ENCODE measurements around the gene SCARF1. TPM values are rescaled to one million over a fixed set of nuclear protein-coding genes. Genes with fewer than 3 reads are reported as not detected.
A peak's percentile ranks its signal among the peaks of the same experiment; 100 is the strongest.
"Not testable (repeated sequence)": the region's sequence is repeated elsewhere in the genome, so short reads cannot be mapped to it uniquely, and the experiment has no call there.

SCARF1 gene
- 1 to 10 TPM; 2.7 to 3.2 TPM for total RNA-seq

GRCh38 chr17:1645207-1646171 is at the start of gene SCARF1:
TSS of gene SCARF1 (minus strand) at chr17:1645732. CDS start at chr17:1645697, 35 bp downstream.
- CTCF ChIA-PET: interaction anchor here (0.7 to 2.8 kb wide), 4 partner anchors 16 to 220 kb away, joined by 3 to 12 read pairs (median 4); partner anchors contain the start of gene SLC43A2
- no peak for DNase-seq
- no peaks in the 10 kb centered on the region for H3K9me3 Mint-ChIP-seq
- intact Hi-C loops (cut with micrococcal nuclease): loop anchor here (10.0 kb wide), 1 partner anchor 389 kb away; the partner anchor contains the start of gene DPH1
- POLR2A ChIA-PET: interaction anchor here (0.9 kb wide), 1 partner anchor 38 kb away, joined by 3 read pairs; no protein-coding TSS in a partner anchor
- H3K36me3 Mint-ChIP-seq: no peaks in the 10 kb centered on the region
- H3K27ac Mint-ChIP-seq: peak within 1 kb of the TSS; percentile 83
- H3K27me3 Mint-ChIP-seq: no peaks in the 10 kb centered on the region
- H3K4me1 Mint-ChIP-seq (ENCODE audit: low read depth): peaks cover 29% of the 10 kb centered on the region
- peak within 1 kb of the TSS; percentile 73 for H3K4me3 Mint-ChIP-seq

- no peak overlapping the region for H3K27ac Mint-ChIP-seq
- H3K36me3 Mint-ChIP-seq: no peaks in the 10 kb centered on the region
- H3K4me3 Mint-ChIP-seq: no peak overlapping the region
- intact Hi-C loops (cut with micrococcal nuclease): no loop called here
- peaks cover 1% of the 10 kb centered on the region for H3K27me3 Mint-ChIP-seq
- CTCF ChIA-PET: interaction anchor here (1.6 kb wide), 1 partner anchor 63 kb away, joined by 3 read pairs; no protein-coding TSS in a partner anchor
- no peaks in the 10 kb centered on the region for H3K4me1 Mint-ChIP-seq (ENCODE audit: low read depth)
- DNase-seq: no peak
- POLR2A ChIA-PET: no interaction called here
- H3K9me3 Mint-ChIP-seq: no peaks in the 10 kb centered on the region
Observed at GRCh38 chr17:1693339-1693738, 47.8 kb upstream of the SCARF1 start.

GRCh38 chr17:1690544-1691221 is 45.2 kb upstream of the SCARF1 start:
- ChIA-PET POLR2A (no interaction called here), CTCF (no interaction called here)
- no peak overlapping the region for H3K4me3 Mint-ChIP-seq
- no peaks in the 10 kb centered on the region for H3K36me3 Mint-ChIP-seq
- no peak for DNase-seq
- H3K9me3 Mint-ChIP-seq: no peaks in the 10 kb centered on the region
- H3K4me1 Mint-ChIP-seq (ENCODE audit: low read depth): no peaks in the 10 kb centered on the region
- peaks cover 1% of the 10 kb centered on the region for H3K27me3 Mint-ChIP-seq
- intact Hi-C loops (cut with micrococcal nuclease): no loop called here
- H3K27ac Mint-ChIP-seq: no peak overlapping the region

- H3K27me3 Mint-ChIP-seq; POLR2A ChIA-PET; H3K9me3 Mint-ChIP-seq; DNase-seq; H3K4me3 Mint-ChIP-seq; intact Hi-C loops (cut with micrococcal nuclease); H3K27ac Mint-ChIP-seq: not testable (repeated sequence)
- peaks cover 14% of the 10 kb centered on the region for H3K4me1 Mint-ChIP-seq (ENCODE audit: low read depth)
- CTCF ChIA-PET: interaction anchor here (0.7 kb wide), 1 partner anchor 33 kb away, joined by 4 read pairs; no protein-coding TSS in a partner anchor
- peaks cover 10% of the 10 kb centered on the region for H3K36me3 Mint-ChIP-seq
Observed at GRCh38 chr17:1688405-1688804, 42.9 kb upstream of the SCARF1 start.

- Mint-ChIP-seq H3K27ac (no peak overlapping the region), H3K4me3 (no peak overlapping the region), H3K36me3 (peaks cover 30% of the 10 kb centered on the region), H3K4me1 (ENCODE audit: low read depth) (peaks cover 30% of the 10 kb centered on the region), H3K9me3 (no peaks in the 10 kb centered on the region), H3K27me3 (no peaks in the 10 kb centered on the region)
- CTCF ChIA-PET: no interaction called here
- POLR2A ChIA-PET: no interaction called here
- DNase-seq: no peak
- intact Hi-C loops (cut with micrococcal nuclease): no loop called here
Observed at GRCh38 chr17:1686086-1686485, 40.6 kb upstream of the SCARF1 start.

- peak within 1 kb of the TSS; percentile 95 for H3K27ac Mint-ChIP-seq
- peak within 1 kb of the TSS; percentile 99 for H3K4me3 Mint-ChIP-seq
- H3K27me3 Mint-ChIP-seq: no peaks in the 10 kb centered on the region
- ChIA-PET CTCF (interaction anchor here (1.0 to 1.7 kb wide), 7 partner anchors 11 to 37 kb away, joined by 3 to 13 read pairs (median 4); no protein-coding TSS in a partner anchor), POLR2A (interaction anchor here (0.8 to 1.8 kb wide), 7 partner anchors 16 to 58 kb away, joined by 3 to 8 read pairs (median 5); partner anchors contain the start of genes RILP and SCARF1)
- H3K36me3 Mint-ChIP-seq: peaks cover 46% of the 10 kb centered on the region
- no peaks in the 10 kb centered on the region for H3K9me3 Mint-ChIP-seq
- peaks cover 30% of the 10 kb centered on the region for H3K4me1 Mint-ChIP-seq (ENCODE audit: low read depth)
- peak; percentile 99 for DNase-seq
- intact Hi-C loops (cut with micrococcal nuclease): loop anchor here (1.0 to 2.0 kb wide), 3 partner anchors 32 to 150 kb away; partner anchors contain the start of gene RILP
Observed at GRCh38 chr17:1684378-1685189, 39.1 kb upstream of the SCARF1 start, which contains the start of gene PRPF8. TSS of gene PRPF8 (minus strand) at chr17:1684867. CDS start at chr17:1684571, 296 bp downstream.

- Mint-ChIP-seq H3K36me3 (peaks cover 52% of the 10 kb centered on the region), H3K4me3 (peak overlapping the region; percentile 99), H3K9me3 (no peaks in the 10 kb centered on the region), H3K27ac (peak overlapping the region; percentile 95), H3K4me1 (ENCODE audit: low read depth) (peaks cover 30% of the 10 kb centered on the region), H3K27me3 (no peaks in the 10 kb centered on the region)
- ChIA-PET CTCF (interaction anchor here (1.0 to 1.7 kb wide), 7 partner anchors 10 to 38 kb away, joined by 3 to 13 read pairs (median 4); no protein-coding TSS in a partner anchor), POLR2A (interaction anchor here (0.6 to 1.8 kb wide), 8 partner anchors 15 to 257 kb away, joined by 3 to 8 read pairs (median 4); partner anchors contain the start of genes RILP and SCARF1)
- intact Hi-C loops (cut with micrococcal nuclease): no loop called here
- DNase-seq: no peak
Observed at GRCh38 chr17:1683459-1683858, 37.9 kb upstream of the SCARF1 start.

GRCh38 chr17:1676401-1676800 is 30.9 kb upstream of the SCARF1 start:
- Mint-ChIP-seq H3K4me1 (ENCODE audit: low read depth) (peaks cover 12% of the 10 kb centered on the region), H3K36me3 (peaks cover 82% of the 10 kb centered on the region), H3K27ac (no peak overlapping the region), H3K9me3 (no peaks in the 10 kb centered on the region), H3K27me3 (no peaks in the 10 kb centered on the region), H3K4me3 (no peak overlapping the region)
- no peak for DNase-seq
- POLR2A ChIA-PET: no interaction called here
- CTCF ChIA-PET: interaction anchor here (1.5 kb wide), 1 partner anchor 9 kb away, joined by 4 read pairs; no protein-coding TSS in a partner anchor
- intact Hi-C loops (cut with micrococcal nuclease): no loop called here

- intact Hi-C loops (cut with micrococcal nuclease): no loop called here
- H3K27ac Mint-ChIP-seq: peak overlapping the region; percentile 29
- H3K4me3 Mint-ChIP-seq: no peak overlapping the region
- CTCF ChIA-PET: interaction anchor here (0.8 kb wide), 1 partner anchor 11 kb away, joined by 3 read pairs; no protein-coding TSS in a partner anchor
- peaks cover 19% of the 10 kb centered on the region for H3K4me1 Mint-ChIP-seq (ENCODE audit: low read depth)
- no peaks in the 10 kb centered on the region for H3K27me3 Mint-ChIP-seq
- peaks cover 76% of the 10 kb centered on the region for H3K36me3 Mint-ChIP-seq
- no peaks in the 10 kb centered on the region for H3K9me3 Mint-ChIP-seq
- POLR2A ChIA-PET: no interaction called here
- DNase-seq: peak; percentile 43
Observed at GRCh38 chr17:1673041-1673785, 27.7 kb upstream of the SCARF1 start.

GRCh38 chr17:1663934-1664333 is 18.4 kb upstream of the SCARF1 start:
- DNase-seq; H3K27me3 Mint-ChIP-seq; H3K9me3 Mint-ChIP-seq; H3K4me1 Mint-ChIP-seq (ENCODE audit: low read depth); intact Hi-C loops (cut with micrococcal nuclease); H3K27ac Mint-ChIP-seq; H3K4me3 Mint-ChIP-seq: not testable (repeated sequence)
- H3K36me3 Mint-ChIP-seq: peaks cover 52% of the 10 kb centered on the region
- ChIA-PET CTCF (interaction anchor here (1.8 kb wide), 1 partner anchor 14 kb away, joined by 11 read pairs; the partner anchor contains the start of gene RILP), POLR2A (interaction anchor here (0.6 kb wide), 1 partner anchor 86 kb away, joined by 3 read pairs; no protein-coding TSS in a partner anchor)

Data from activated CD4-positive, alpha-beta memory T cell treated with anti-CD3 and anti-CD28 coated beads for 36 hours (primary cell).